ENCODE measurements around the gene EYS. TPM values are rescaled to one million over a fixed set of nuclear protein-coding genes. Genes with fewer than 3 reads are reported as not detected.

EYS gene
- total and polyA plus RNA-seq, 2 donors from 2014 or later = not detected

DNA sequence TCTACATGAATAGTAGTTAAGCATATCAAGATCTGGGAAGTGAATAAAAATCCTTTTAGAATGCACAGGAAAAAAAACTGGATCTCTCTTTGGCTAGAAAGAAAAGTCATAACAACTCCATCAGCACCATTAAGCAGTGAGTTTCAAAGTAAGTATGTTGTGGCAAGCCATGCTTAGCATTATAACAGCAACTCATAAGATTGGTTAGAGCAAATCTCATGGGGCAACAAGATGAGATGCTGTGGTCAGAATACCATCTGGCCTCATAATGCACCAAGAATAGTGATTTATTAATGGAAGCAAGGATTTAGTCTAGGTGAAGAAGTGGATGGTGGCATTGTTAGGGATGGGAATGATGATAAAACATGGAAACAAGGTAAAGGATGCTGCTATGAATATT is 1912.0 kb downstream of the EYS start:
- no peaks in the 10 kb centered on the region for H3K9me3 ChIP-seq (ENCODE audit: control insufficient read depth in 2 of 3, insufficient read depth in 1 of 3, low read length in 3 of 3)
- no peaks in the 10 kb centered on the region for H3K27me3 ChIP-seq (ENCODE audit: control insufficient read depth, insufficient read depth, low read length)
- no peak for TF ChIP-seq CTCF (IDR thresholded peaks at IDR 0.05; ENCODE audit: borderline replicate concordance, extremely low read depth, insufficient read depth)
- H3K27ac ChIP-seq (ENCODE audit: low read depth in 2 of 2, low read length in 2 of 2) = no peak overlapping the region
- DNase-seq (no peak), FAIRE-seq (no peak)
- H3K36me3 ChIP-seq (ENCODE audit: control insufficient read depth in 2 of 3, insufficient read depth in 3 of 3, low read length in 3 of 3) = no peaks in the 10 kb centered on the region
- no peak overlapping the region for H3K9ac ChIP-seq (ENCODE audit: low read length in 3 of 3)
- no peaks in the 10 kb centered on the region for H3K4me1 ChIP-seq (ENCODE audit: control insufficient read depth in 2 of 3, insufficient read depth in 2 of 3, low read depth in 1 of 3, low read length in 3 of 3)
- H3K4me3 ChIP-seq (ENCODE audit: low read length in 3 of 3) = no peak overlapping the region
- intact Hi-C loops (cut with DNase I) = no loop called here

DNA sequence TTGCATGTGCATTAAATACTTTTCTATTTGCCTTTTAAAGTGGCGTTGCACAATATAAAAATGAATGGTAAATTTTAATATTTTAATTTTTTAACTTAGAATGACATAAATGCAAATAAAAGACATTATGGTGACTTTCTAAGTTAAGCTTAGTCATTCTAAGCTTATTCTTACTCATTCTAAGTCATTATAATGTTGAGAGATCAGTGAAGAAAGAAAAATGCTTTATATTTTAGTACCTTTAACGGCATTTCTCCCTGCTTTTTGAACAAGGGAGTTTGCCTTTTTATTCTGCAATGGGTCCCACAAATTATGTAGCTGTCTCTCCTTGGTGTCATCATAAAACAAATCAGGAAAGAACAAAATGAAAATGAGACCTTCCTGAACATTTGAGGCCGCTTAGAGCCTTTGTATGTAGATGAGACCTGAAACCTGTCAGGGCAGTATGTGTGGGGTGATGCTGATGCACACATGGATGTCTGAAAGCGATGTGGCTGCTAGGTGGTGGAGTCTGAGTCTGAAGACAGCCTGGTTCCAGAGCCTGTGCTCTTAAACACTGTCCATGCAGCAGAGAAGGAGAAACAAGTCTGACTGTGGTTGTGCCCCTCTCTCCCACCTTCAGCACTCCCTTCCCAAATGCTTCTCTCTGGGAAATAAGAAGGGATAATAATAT is 1913.4 kb downstream of the EYS start:
- Histone ChIP-seq H3K9me3 (ENCODE audit: control insufficient read depth in 2 of 3, insufficient read depth in 1 of 3, low read length in 3 of 3) (no peaks in the 10 kb centered on the region), H3K9ac (ENCODE audit: low read length in 3 of 3) (no peak overlapping the region), H3K4me1 (ENCODE audit: control insufficient read depth in 2 of 3, insufficient read depth in 2 of 3, low read depth in 1 of 3, low read length in 3 of 3) (no peaks in the 10 kb centered on the region), H3K4me3 (ENCODE audit: low read length in 3 of 3) (no peak overlapping the region), H3K36me3 (ENCODE audit: control insufficient read depth in 2 of 3, insufficient read depth in 3 of 3, low read length in 3 of 3) (no peaks in the 10 kb centered on the region), H3K27ac (ENCODE audit: low read depth in 2 of 2, low read length in 2 of 2) (no peak overlapping the region), H3K27me3 (ENCODE audit: control insufficient read depth, insufficient read depth, low read length) (no peaks in the 10 kb centered on the region)
- intact Hi-C loops (cut with DNase I) = no loop called here
- no peak for TF ChIP-seq CTCF (IDR thresholded peaks at IDR 0.05; ENCODE audit: borderline replicate concordance, extremely low read depth, insufficient read depth)
- FAIRE-seq (no peak), DNase-seq (no peak)

DNA sequence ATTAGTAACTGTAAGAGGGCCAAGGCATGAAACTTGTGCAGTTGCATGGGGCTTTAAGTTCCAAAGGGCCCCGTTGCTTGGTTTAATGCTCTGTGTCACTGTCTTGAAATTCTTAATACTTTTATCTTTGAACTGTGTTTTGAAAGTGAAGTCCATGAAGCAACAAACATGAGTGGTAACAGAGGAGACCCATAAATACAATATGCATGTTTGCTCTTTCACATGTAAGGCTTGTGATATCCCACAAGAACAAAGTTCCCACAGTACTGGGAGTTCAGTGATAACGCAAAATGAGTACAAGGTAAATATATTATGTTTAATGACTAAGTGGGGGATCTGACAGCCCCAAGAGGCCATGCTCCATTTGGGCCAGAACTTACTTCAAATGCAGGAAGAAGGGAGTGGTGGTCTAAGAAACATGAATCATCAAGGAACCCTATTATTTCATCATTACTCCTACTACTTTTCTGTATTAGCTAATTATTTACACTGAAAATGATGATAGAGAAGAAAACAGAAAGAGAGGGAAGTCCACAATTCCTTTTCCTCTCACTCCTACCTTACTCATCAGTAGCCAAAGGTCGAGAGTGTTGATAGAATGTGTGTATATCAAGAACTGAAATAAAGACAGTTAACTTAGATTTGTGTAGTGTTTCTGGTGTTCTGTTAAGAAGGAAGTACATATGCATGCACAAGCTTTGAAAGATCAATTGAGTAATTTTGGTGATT is 1914.1 kb downstream of the EYS start:
- TF ChIP-seq CTCF (IDR thresholded peaks at IDR 0.05; ENCODE audit: borderline replicate concordance, extremely low read depth, insufficient read depth) = no peak
- Histone ChIP-seq H3K27me3 (ENCODE audit: control insufficient read depth, insufficient read depth, low read length) (no peaks in the 10 kb centered on the region), H3K36me3 (ENCODE audit: control insufficient read depth in 2 of 3, insufficient read depth in 3 of 3, low read length in 3 of 3) (no peaks in the 10 kb centered on the region), H3K4me1 (ENCODE audit: control insufficient read depth in 2 of 3, insufficient read depth in 2 of 3, low read depth in 1 of 3, low read length in 3 of 3) (no peaks in the 10 kb centered on the region), H3K4me3 (ENCODE audit: low read length in 3 of 3) (no peak overlapping the region), H3K9ac (ENCODE audit: low read length in 3 of 3) (no peak overlapping the region), H3K27ac (ENCODE audit: low read depth in 2 of 2, low read length in 2 of 2) (no peak overlapping the region), H3K9me3 (ENCODE audit: control insufficient read depth in 2 of 3, insufficient read depth in 1 of 3, low read length in 3 of 3) (no peaks in the 10 kb centered on the region)
- intact Hi-C loops (cut with DNase I) = no loop called here
- FAIRE-seq (no peak), DNase-seq (no peak)

All from kidney (tissue), 14 donors.